ENCODE measurements around the gene RHOA.

DNA sequence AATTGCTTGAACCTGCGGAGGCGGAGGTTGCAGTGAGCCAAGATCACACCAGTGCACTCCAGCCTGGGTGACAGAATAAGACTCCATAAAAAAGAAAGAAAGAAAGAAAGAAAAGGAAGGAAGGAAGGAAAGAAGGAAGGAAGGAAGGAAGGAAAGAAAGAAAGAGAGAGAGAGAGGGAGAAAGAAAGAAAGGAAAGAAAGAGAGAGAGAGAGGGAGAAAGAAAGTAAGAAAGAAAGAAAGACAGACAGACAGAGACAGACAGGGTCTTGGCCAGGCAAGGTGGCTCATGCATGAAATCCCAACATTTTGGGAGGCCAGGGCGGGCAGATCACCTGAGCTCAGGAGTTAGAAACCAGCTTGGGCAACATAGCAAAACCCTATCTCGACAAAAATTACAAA lies 41.8 kb upstream of the RHOA start:
- TF ChIP-seq, protein P1, sequence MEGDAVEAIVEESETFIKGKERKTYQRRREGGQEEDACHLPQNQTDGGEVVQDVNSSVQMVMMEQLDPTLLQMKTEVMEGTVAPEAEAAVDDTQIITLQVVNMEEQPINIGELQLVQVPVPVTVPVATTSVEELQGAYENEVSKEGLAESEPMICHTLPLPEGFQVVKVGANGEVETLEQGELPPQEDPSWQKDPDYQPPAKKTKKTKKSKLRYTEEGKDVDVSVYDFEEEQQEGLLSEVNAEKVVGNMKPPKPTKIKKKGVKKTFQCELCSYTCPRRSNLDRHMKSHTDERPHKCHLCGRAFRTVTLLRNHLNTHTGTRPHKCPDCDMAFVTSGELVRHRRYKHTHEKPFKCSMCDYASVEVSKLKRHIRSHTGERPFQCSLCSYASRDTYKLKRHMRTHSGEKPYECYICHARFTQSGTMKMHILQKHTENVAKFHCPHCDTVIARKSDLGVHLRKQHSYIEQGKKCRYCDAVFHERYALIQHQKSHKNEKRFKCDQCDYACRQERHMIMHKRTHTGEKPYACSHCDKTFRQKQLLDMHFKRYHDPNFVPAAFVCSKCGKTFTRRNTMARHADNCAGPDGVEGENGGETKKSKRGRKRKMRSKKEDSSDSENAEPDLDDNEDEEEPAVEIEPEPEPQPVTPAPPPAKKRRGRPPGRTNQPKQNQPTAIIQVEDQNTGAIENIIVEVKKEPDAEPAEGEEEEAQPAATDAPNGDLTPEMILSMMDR (conservative IDR thresholded peaks at IDR 0.05 in 1 of 2, IDR thresholded peaks at IDR 0.05 in 1 of 2; ENCODE audit: low read depth in 1 of 2, low read length in 2 of 2): no peak
- TF ChIP-seq EZH2 (IDR thresholded peaks at IDR 0.05; ENCODE audit: low read length, missing control alignments): no peak

All from fibroblast of lung (primary cell).